CD4-positive, alpha-beta T cell (primary cell): ENCODE measurements around the gene CD19. TPM values are rescaled to one million over a fixed set of nuclear protein-coding genes. Genes with fewer than 3 reads are reported as not detected.

Experiments used
- ATAC-seq: fragments of 200-7000 bp; cut with Tn5 transposase; one replicate; pipeline ENCODE4 v1.10.0; 2022; ENCODE audit warnings: mild to moderate bottlenecking; ENCODE audit not compliant: poor library complexity
- CTCF ChIA-PET: fragments of 350-600 bp; sonication (Branson Sonifier 250); formaldehyde crosslinking; loops from one replicate; lab custom pipeline; 2021; ENCODE audit warnings: antibody characterized with exemption, inconsistent platforms; lab: Charles Lee
- POLR2A ChIA-PET: fragments of 350-600 bp; sonication (Branson Sonifier 250); formaldehyde crosslinking; loops from one replicate; lab custom pipeline; 2021; ENCODE audit warnings: antibody characterized with exemption, inconsistent platforms; lab: Charles Lee
- DNase-seq, 14 experiments: peaks; one replicate each; pipeline ENCODE4 v3.0.0-alpha.2; 2013 to 2020; ENCODE audit warnings: mixed read lengths in 2 of 14
- H3K27ac ChIP-seq, 2 donors: one replicate each; pipeline versions ENCODE4 v1.5.1 to v1.7.0; 2013; ENCODE audit warnings: low read length in 2 of 2, low read depth in 1 of 2, mild to moderate bottlenecking in 1 of 2
- H3K27me3 ChIP-seq, 2 experiments: 1 replicate in 1 of 2; 2 replicates in 1 of 2; pipeline versions ENCODE4 v1.6.1 to v1.7.0; 2013; ENCODE audit warnings: low read length in 2 of 2, control low read depth in 1 of 2, mild to moderate bottlenecking in 1 of 2, moderate library complexity in 1 of 2; ENCODE audit not compliant: insufficient read depth in 2 of 2, control insufficient read depth in 1 of 2
- H3K36me3 ChIP-seq: one replicate; pipeline ENCODE4 v1.6.1; 2013; ENCODE audit warnings: low read length, control low read depth; ENCODE audit not compliant: insufficient read depth
- H3K4me1 ChIP-seq: one replicate; pipeline ENCODE4 v1.6.1; 2013; ENCODE audit warnings: low read length, control low read depth; ENCODE audit not compliant: insufficient read depth
- H3K4me3 ChIP-seq: one replicate; pipeline ENCODE4 v1.5.1; 2013; ENCODE audit warnings: mild to moderate bottlenecking, low read length, moderate library complexity
- H3K9me3 ChIP-seq, 2 experiments: 1 replicate in 1 of 2; 2 replicates in 1 of 2; pipeline versions ENCODE4 v1.6.1 to v1.7.0; 2013; ENCODE audit warnings: low read length in 2 of 2, mild to moderate bottlenecking in 2 of 2, control low read depth in 1 of 2, moderate library complexity in 1 of 2; ENCODE audit not compliant: control insufficient read depth in 1 of 2, insufficient read depth in 1 of 2
- H3K27ac Mint-ChIP-seq: one replicate; pipeline ENCODE4 v1.8.0; 2020; ENCODE audit warnings: mixed read lengths
- H3K27me3 Mint-ChIP-seq: one replicate; pipeline ENCODE4 v1.8.0; 2021; ENCODE audit warnings: mixed read lengths
- H3K36me3 Mint-ChIP-seq: one replicate; pipeline ENCODE4 v1.8.0; 2021; ENCODE audit warnings: low read depth, mixed read lengths
- H3K4me1 Mint-ChIP-seq: one replicate; pipeline ENCODE4 v1.8.0; 2021; ENCODE audit warnings: low read depth, mixed read lengths
- H3K4me3 Mint-ChIP-seq: one replicate; pipeline ENCODE4 v1.8.0; 2020; ENCODE audit warnings: mild to moderate bottlenecking, mixed read lengths
- H3K9me3 Mint-ChIP-seq: one replicate; pipeline ENCODE4 v1.8.0; 2020; ENCODE audit warnings: mixed read lengths
- intact Hi-C, 2 experiments: fragments of 100-400 bp; cut with DNase I in 1 of 2; cut with micrococcal nuclease in 1 of 2; formaldehyde crosslinking; loops; one replicate each; pipeline versions ENCODE4 v1.15.1 to v1.9.0; 2023 to 2025; cut with DNase I, micrococcal nuclease
- total RNA-seq, 174 experiments: library from RNA in 2 of 174; stranded (reverse) in 2 of 174; gene quantifications; one replicate each; pipeline ENCODE4 v1.2.3 and lab custom pipeline; 2021 to 2026
- TF ChIP-seq, protein P1 (sequence below): fragments of 200-600 bp; IDR thresholded peaks from one replicate; pipeline ENCODE4 v1.8.0; 2022; ENCODE audit warnings: antibody characterized with exemption, mild to moderate bottlenecking

Gene CD19
- total RNA-seq, 2 experiments from 2014 or later = 0.14 to 0.27 TPM

DNA sequence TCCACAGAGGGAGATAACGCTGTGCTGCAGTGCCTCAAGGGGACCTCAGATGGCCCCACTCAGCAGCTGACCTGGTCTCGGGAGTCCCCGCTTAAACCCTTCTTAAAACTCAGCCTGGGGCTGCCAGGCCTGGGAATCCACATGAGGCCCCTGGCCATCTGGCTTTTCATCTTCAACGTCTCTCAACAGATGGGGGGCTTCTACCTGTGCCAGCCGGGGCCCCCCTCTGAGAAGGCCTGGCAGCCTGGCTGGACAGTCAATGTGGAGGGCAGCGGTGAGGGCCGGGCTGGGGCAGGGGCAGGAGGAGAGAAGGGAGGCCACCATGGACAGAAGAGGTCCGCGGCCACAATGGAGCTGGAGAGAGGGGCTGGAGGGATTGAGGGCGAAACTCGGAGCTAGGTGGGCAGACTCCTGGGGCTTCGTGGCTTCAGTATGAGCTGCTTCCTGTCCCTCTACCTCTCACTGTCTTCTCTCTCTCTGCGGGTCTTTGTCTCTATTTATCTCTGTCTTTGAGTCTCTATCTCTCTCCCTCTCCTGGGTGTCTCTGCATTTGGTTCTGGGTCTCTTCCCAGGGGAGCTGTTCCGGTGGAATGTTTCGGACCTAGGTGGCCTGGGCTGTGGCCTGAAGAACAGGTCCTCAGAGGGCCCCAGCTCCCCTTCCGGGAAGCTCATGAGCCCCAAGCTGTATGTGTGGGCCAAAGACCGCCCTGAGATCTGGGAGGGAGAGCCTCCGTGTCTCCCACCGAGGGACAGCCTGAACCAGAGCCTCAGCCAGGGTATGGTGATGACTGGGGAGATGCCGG lies 769 bp downstream of the CD19 start:
- no peak overlapping the region for H3K27ac ChIP-seq
- H3K4me3 Mint-ChIP-seq = no peak overlapping the region
- H3K4me3 ChIP-seq = no peak overlapping the region
- TF ChIP-seq, protein P1, sequence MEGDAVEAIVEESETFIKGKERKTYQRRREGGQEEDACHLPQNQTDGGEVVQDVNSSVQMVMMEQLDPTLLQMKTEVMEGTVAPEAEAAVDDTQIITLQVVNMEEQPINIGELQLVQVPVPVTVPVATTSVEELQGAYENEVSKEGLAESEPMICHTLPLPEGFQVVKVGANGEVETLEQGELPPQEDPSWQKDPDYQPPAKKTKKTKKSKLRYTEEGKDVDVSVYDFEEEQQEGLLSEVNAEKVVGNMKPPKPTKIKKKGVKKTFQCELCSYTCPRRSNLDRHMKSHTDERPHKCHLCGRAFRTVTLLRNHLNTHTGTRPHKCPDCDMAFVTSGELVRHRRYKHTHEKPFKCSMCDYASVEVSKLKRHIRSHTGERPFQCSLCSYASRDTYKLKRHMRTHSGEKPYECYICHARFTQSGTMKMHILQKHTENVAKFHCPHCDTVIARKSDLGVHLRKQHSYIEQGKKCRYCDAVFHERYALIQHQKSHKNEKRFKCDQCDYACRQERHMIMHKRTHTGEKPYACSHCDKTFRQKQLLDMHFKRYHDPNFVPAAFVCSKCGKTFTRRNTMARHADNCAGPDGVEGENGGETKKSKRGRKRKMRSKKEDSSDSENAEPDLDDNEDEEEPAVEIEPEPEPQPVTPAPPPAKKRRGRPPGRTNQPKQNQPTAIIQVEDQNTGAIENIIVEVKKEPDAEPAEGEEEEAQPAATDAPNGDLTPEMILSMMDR = no peak
- no peak for ATAC-seq
- H3K27me3 Mint-ChIP-seq = no peaks in the 10 kb centered on the region
- H3K4me1 Mint-ChIP-seq = peaks cover 26% of the 10 kb centered on the region
- no peaks in the 10 kb centered on the region for H3K36me3 Mint-ChIP-seq
- H3K36me3 ChIP-seq = no peaks in the 10 kb centered on the region
- peaks cover 23% of the 10 kb centered on the region for H3K4me1 ChIP-seq
- peaks cover 0 to 4% of the 10 kb centered on the region in 2 experiments for H3K9me3 ChIP-seq
- CTCF ChIA-PET = no interaction called here
- POLR2A ChIA-PET = no interaction called here
- no peak for DNase-seq
- intact Hi-C loops = no loop called here
- no peaks in the 10 kb centered on the region for H3K9me3 Mint-ChIP-seq
- no peak overlapping the region for H3K27ac Mint-ChIP-seq
- no peaks in the 10 kb centered on the region for H3K27me3 ChIP-seq

DNA sequence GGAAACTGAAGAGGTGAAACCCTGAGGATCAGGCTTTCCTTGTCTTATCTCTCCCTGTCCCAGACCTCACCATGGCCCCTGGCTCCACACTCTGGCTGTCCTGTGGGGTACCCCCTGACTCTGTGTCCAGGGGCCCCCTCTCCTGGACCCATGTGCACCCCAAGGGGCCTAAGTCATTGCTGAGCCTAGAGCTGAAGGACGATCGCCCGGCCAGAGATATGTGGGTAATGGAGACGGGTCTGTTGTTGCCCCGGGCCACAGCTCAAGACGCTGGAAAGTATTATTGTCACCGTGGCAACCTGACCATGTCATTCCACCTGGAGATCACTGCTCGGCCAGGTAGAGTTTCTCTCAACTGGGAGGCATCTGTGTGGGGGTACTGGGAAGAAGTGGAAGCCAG lies 1.4 kb downstream of the CD19 start:
- no peaks in the 10 kb centered on the region for H3K9me3 Mint-ChIP-seq
- ATAC-seq (no peak), DNase-seq (no peak)
- no peak overlapping the region for H3K27ac Mint-ChIP-seq
- H3K27me3 Mint-ChIP-seq = no peaks in the 10 kb centered on the region
- TF ChIP-seq, protein P1 = no peak
- no peaks in the 10 kb centered on the region for H3K36me3 Mint-ChIP-seq
- H3K9me3 ChIP-seq = peaks cover 0 to 4% of the 10 kb centered on the region in 2 experiments
- H3K4me1 ChIP-seq = peaks cover 23% of the 10 kb centered on the region
- ChIA-PET POLR2A (no interaction called here), CTCF (no interaction called here)
- H3K27me3 ChIP-seq = no peaks in the 10 kb centered on the region
- H3K4me3 ChIP-seq = no peak overlapping the region
- intact Hi-C loops = no loop called here
- peaks cover 31% of the 10 kb centered on the region for H3K4me1 Mint-ChIP-seq
- no peak overlapping the region for H3K27ac ChIP-seq
- H3K36me3 ChIP-seq = no peaks in the 10 kb centered on the region
- no peak overlapping the region for H3K4me3 Mint-ChIP-seq

DNA sequence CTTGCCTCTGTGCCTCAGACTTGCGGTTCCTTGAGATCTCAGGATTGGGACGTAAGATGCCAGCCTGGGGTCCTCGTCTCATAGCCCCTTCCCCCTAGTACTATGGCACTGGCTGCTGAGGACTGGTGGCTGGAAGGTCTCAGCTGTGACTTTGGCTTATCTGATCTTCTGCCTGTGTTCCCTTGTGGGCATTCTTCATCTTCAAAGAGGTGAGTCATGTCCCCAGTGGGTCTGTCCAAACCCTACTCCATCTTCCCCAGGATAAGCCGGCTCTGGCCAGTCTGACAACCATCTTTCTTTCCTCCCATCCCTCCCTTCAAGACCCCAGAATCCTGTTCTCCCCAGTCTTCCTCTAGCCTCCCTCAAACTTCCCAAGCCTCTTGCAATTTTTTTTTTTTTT lies 3.6 kb downstream of the CD19 start:
- Mint-ChIP-seq H3K27me3 (no peaks in the 10 kb centered on the region), H3K4me1 (peaks cover 35% of the 10 kb centered on the region), H3K4me3 (no peak overlapping the region), H3K9me3 (no peaks in the 10 kb centered on the region), H3K36me3 (no peaks in the 10 kb centered on the region), H3K27ac (no peak overlapping the region)
- Histone ChIP-seq H3K27me3 (no peaks in the 10 kb centered on the region), H3K4me3 (no peak overlapping the region), H3K4me1 (peaks cover 23% of the 10 kb centered on the region), H3K9me3 (peaks cover 0 to 4% of the 10 kb centered on the region in 2 experiments), H3K36me3 (no peaks in the 10 kb centered on the region), H3K27ac (no peak overlapping the region)
- TF ChIP-seq, protein P1 = no peak
- ChIA-PET CTCF (no interaction called here), POLR2A (interaction anchor here (1.4 to 1.5 kb wide), 2 partner anchors 12 to 72 kb away, joined by 3 to 7 read pairs; partner anchors contain the start of gene SH2B1)
- DNase-seq (no peak), ATAC-seq (no peak)
- intact Hi-C loops = no loop called here
